SK-N-SH treated with all-trans-retinoic acid at 6 μM for 48 hours (cell line): ENCODE data around the gene SLC43A3.

Experiments used
- ATAC-seq: fragments of 200-7000 bp; cut with Tn5 transposase; 3 replicates; pipeline ENCODE4 v1.9.1; 2020; ENCODE audit warnings: mild to moderate bottlenecking, moderate library complexity
- ARNTL ChIP-seq: fragments of 450-650 bp; formaldehyde crosslinking; IDR thresholded peaks from 2 replicates; pipeline ENCODE4 v1.5.0; 2020; ENCODE audit warnings: low read depth, mild to moderate bottlenecking, moderate library complexity, borderline replicate concordance
- BACH2 ChIP-seq: fragments of 250-450 bp; sonication (Bioruptor Pico); IDR thresholded peaks from 2 replicates; pipeline ENCODE4 v1.9.0; 2021; ENCODE audit warnings: mild to moderate bottlenecking, borderline replicate concordance
- CREB5 ChIP-seq: fragments of 250-450 bp; sonication (Bioruptor Pico); IDR thresholded peaks from 2 replicates; pipeline ENCODE4 v1.5.1; 2020; ENCODE audit warnings: low read depth, mild to moderate bottlenecking, moderate library complexity
- CSDC2 ChIP-seq: fragments of 250-450 bp; sonication (Bioruptor Pico); IDR thresholded peaks from 2 replicates; pipeline ENCODE4 v1.5.0; 2020; ENCODE audit warnings: mild to moderate bottlenecking, moderate library complexity
- ESRRG ChIP-seq: fragments of 250-450 bp; sonication (Bioruptor Pico); IDR thresholded peaks from 2 replicates; pipeline ENCODE4 v1.6.1; 2021; ENCODE audit warnings: mild to moderate bottlenecking
- GLIS3 ChIP-seq: fragments of 250-450 bp; sonication (Bioruptor Pico); IDR thresholded peaks from 2 replicates; pipeline ENCODE4 v1.5.0; 2020; ENCODE audit warnings: mild to moderate bottlenecking, moderate library complexity
- ISL1 ChIP-seq: fragments of 250-450 bp; sonication (Bioruptor Pico); IDR thresholded peaks from 2 replicates; pipeline ENCODE4 v2.1.2; 2022; ENCODE audit warnings: mild to moderate bottlenecking, moderate library complexity
- OSR1 ChIP-seq: fragments of 250-450 bp; sonication (Bioruptor Pico); IDR thresholded peaks from 2 replicates; pipeline ENCODE4 v1.8.0; 2022; ENCODE audit warnings: moderate library complexity, mild to moderate bottlenecking, inconsistent platforms
- PATZ1 ChIP-seq: fragments of 250-450 bp; sonication (Bioruptor Pico); IDR thresholded peaks from 2 replicates; pipeline ENCODE4 v1.8.0; 2020; ENCODE audit warnings: mild to moderate bottlenecking, moderate library complexity, borderline replicate concordance
- POU6F1 ChIP-seq: fragments of 250-450 bp; sonication (Bioruptor Pico); IDR thresholded peaks from 2 replicates; pipeline ENCODE4 v1.8.0; 2021; ENCODE audit warnings: low read depth, mild to moderate bottlenecking, moderate library complexity, borderline replicate concordance
- PPARA ChIP-seq: fragments of 250-450 bp; sonication (Bioruptor Pico); IDR thresholded peaks from 2 replicates; pipeline ENCODE4 v1.5.0; 2020; ENCODE audit warnings: mild to moderate bottlenecking, borderline replicate concordance
- RARB ChIP-seq: fragments of 250-450 bp; sonication (Bioruptor Pico); IDR thresholded peaks from 2 replicates; pipeline ENCODE4 v1.8.0; 2021; ENCODE audit warnings: mild to moderate bottlenecking, moderate library complexity
- SNAI2 ChIP-seq: fragments of 250-450 bp; sonication (Bioruptor Pico); IDR thresholded peaks from 2 replicates; pipeline ENCODE4 v1.5.0; 2020; ENCODE audit warnings: mild to moderate bottlenecking, moderate library complexity
- TCF4 ChIP-seq: fragments of 250-450 bp; sonication (Bioruptor Pico); IDR thresholded peaks from 2 replicates; pipeline ENCODE4 v1.8.0; 2021; ENCODE audit warnings: mild to moderate bottlenecking, moderate library complexity, borderline replicate concordance
- TOX ChIP-seq: fragments of 250-450 bp; sonication (Bioruptor Pico); IDR thresholded peaks from 2 replicates; pipeline ENCODE4 v1.8.0; 2021; ENCODE audit warnings: mild to moderate bottlenecking, moderate library complexity, borderline replicate concordance
- ZC3H10 ChIP-seq: fragments of 250-450 bp; sonication (Bioruptor Pico); IDR thresholded peaks from 2 replicates; pipeline ENCODE4 v1.5.1; 2021; ENCODE audit warnings: mild to moderate bottlenecking, moderate library complexity
- ZFP3 ChIP-seq: fragments of 250-450 bp; sonication (Bioruptor Pico); IDR thresholded peaks from 2 replicates; pipeline ENCODE4 v1.5.0; 2020; ENCODE audit warnings: mild to moderate bottlenecking, moderate library complexity
- ZFP30 ChIP-seq: fragments of 450-650 bp; formaldehyde crosslinking; IDR thresholded peaks from 2 replicates; pipeline ENCODE4 v1.5.0; 2022; ENCODE audit warnings: mild to moderate bottlenecking, moderate library complexity
- ZNF565 ChIP-seq: fragments of 450-650 bp; formaldehyde crosslinking; conservative IDR thresholded peaks from 2 replicates; pipeline ENCODE4 v1.5.0; 2020; ENCODE audit warnings: low read depth, mild to moderate bottlenecking, moderate library complexity
- ZNF70 ChIP-seq: fragments of 450-650 bp; formaldehyde crosslinking; IDR thresholded peaks from 2 replicates; pipeline ENCODE4 v1.5.0; 2020; ENCODE audit warnings: mild to moderate bottlenecking, moderate library complexity
- ZNF8 ChIP-seq: fragments of 450-650 bp; formaldehyde crosslinking; IDR thresholded peaks from 2 replicates; pipeline ENCODE4 v1.5.0; 2020; ENCODE audit warnings: mild to moderate bottlenecking, moderate library complexity
- TF ChIP-seq, protein P1 (sequence below): fragments of 250-450 bp; sonication (Bioruptor Pico); IDR thresholded peaks from 2 replicates; pipeline ENCODE4 v1.5.1; 2021; ENCODE audit warnings: mild to moderate bottlenecking, moderate library complexity
- TF ChIP-seq, protein P2 (sequence below): fragments of 250-450 bp; sonication (Bioruptor Pico); IDR thresholded peaks from 2 replicates; pipeline ENCODE4 v1.5.0; 2020; ENCODE audit warnings: mild to moderate bottlenecking, moderate library complexity

Gene SLC43A3

GRCh38 chr11:57376095-57377090 lies 50.5 kb downstream of the SLC43A3 start:
- TF ChIP-seq PATZ1 (CRISPR knock-in tag) (no peak), PPARA (CRISPR knock-in tag) (no peak), ZC3H10 (CRISPR knock-in tag) (no peak), ESRRG (CRISPR knock-in tag) (no peak), SNAI2 (CRISPR knock-in tag) (no peak), POU6F1 (CRISPR knock-in tag) (no peak), ISL1 (CRISPR knock-in tag) (no peak), ARNTL (no peak), CREB5 (CRISPR knock-in tag) (no peak), ZFP30 (CRISPR knock-in tag) (no peak), RARB (CRISPR knock-in tag) (no peak), CSDC2 (CRISPR knock-in tag) (no peak), GLIS3 (CRISPR knock-in tag) (no peak), BACH2 (no peak), TOX (CRISPR knock-in tag) (no peak), TCF4 (CRISPR knock-in tag) (no peak), ZFP3 (no peak)
- TF ChIP-seq, protein P1, sequence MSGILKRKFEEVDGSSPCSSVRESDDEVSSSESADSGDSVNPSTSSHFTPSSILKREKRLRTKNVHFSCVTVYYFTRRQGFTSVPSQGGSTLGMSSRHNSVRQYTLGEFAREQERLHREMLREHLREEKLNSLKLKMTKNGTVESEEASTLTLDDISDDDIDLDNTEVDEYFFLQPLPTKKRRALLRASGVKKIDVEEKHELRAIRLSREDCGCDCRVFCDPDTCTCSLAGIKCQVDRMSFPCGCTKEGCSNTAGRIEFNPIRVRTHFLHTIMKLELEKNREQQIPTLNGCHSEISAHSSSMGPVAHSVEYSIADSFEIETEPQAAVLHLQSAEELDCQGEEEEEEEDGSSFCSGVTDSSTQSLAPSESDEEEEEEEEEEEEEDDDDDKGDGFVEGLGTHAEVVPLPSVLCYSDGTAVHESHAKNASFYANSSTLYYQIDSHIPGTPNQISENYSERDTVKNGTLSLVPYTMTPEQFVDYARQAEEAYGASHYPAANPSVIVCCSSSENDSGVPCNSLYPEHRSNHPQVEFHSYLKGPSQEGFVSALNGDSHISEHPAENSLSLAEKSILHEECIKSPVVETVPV (CRISPR knock-in tag) = no peak
- TF ChIP-seq, protein P2, sequence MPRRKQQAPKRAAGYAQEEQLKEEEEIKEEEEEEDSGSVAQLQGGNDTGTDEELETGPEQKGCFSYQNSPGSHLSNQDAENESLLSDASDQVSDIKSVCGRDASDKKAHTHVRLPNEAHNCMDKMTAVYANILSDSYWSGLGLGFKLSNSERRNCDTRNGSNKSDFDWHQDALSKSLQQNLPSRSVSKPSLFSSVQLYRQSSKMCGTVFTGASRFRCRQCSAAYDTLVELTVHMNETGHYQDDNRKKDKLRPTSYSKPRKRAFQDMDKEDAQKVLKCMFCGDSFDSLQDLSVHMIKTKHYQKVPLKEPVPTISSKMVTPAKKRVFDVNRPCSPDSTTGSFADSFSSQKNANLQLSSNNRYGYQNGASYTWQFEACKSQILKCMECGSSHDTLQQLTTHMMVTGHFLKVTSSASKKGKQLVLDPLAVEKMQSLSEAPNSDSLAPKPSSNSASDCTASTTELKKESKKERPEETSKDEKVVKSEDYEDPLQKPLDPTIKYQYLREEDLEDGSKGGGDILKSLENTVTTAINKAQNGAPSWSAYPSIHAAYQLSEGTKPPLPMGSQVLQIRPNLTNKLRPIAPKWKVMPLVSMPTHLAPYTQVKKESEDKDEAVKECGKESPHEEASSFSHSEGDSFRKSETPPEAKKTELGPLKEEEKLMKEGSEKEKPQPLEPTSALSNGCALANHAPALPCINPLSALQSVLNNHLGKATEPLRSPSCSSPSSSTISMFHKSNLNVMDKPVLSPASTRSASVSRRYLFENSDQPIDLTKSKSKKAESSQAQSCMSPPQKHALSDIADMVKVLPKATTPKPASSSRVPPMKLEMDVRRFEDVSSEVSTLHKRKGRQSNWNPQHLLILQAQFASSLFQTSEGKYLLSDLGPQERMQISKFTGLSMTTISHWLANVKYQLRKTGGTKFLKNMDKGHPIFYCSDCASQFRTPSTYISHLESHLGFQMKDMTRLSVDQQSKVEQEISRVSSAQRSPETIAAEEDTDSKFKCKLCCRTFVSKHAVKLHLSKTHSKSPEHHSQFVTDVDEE = no peak
- ATAC-seq = no peak

- no peak for ATAC-seq
- TF ChIP-seq RARB (CRISPR knock-in tag) (no peak), ESRRG (CRISPR knock-in tag) (no peak), ZFP3 (no peak), ZNF565 (CRISPR knock-in tag) (no peak), TOX (CRISPR knock-in tag) (no peak), ZFP30 (CRISPR knock-in tag) (no peak), ZNF70 (CRISPR knock-in tag) (no peak), ARNTL (no peak), SNAI2 (CRISPR knock-in tag) (no peak), TCF4 (CRISPR knock-in tag) (no peak), PATZ1 (CRISPR knock-in tag) (no peak), POU6F1 (CRISPR knock-in tag) (no peak), GLIS3 (CRISPR knock-in tag) (no peak), ISL1 (CRISPR knock-in tag) (no peak), OSR1 (CRISPR knock-in tag) (no peak), ZNF8 (CRISPR knock-in tag) (no peak)
- TF ChIP-seq, protein P1 (CRISPR knock-in tag) = no peak
These were observed 51.4 kb downstream of the SLC43A3 start for GRCh38 chr11:57375490-57375889.
